Adrenal gland (tissue), 19 donors: ENCODE measurements around the gene MTOR. TPM values are rescaled to one million over a fixed set of nuclear protein-coding genes. Genes with fewer than 3 reads are reported as not detected.
A peak's percentile ranks its signal among the peaks of the same experiment; 100 is the strongest.

Experiments used
- DNase-seq, 7 donors: peaks; one replicate each; pipeline ENCODE4 v3.0.0-alpha.2; 2019 to 2020
- H3K27ac ChIP-seq, 5 donors: fragments of 200-600 bp; sonication (generic) in 4 of 5; 1 replicate in 3 of 5; 2 replicates in 2 of 5; pipeline versions ENCODE4 v1.5.1 to v1.8.0; 2016 to 2020; ENCODE audit warnings: mild to moderate bottlenecking in 1 of 5
- H3K27me3 ChIP-seq: fragments of 200-600 bp; 2 replicates; pipeline ENCODE4 v1.8.0; 2021
- H3K36me3 ChIP-seq, 2 donors: fragments of 200-600 bp; replicated peaks in 1 of 2; 1 replicate in 1 of 2; 2 replicates in 1 of 2; pipeline versions ENCODE4 v1.5.1 to v1.8.0; 2018 to 2022
- H3K4me1 ChIP-seq, 2 donors: fragments of 200-600 bp; replicated peaks in 1 of 2; 1 replicate in 1 of 2; 2 replicates in 1 of 2; pipeline versions ENCODE4 v1.5.1 to v1.8.0; 2018 to 2021
- H3K4me3 ChIP-seq, 4 donors: fragments of 200-600 bp; sonication (generic) in 3 of 4; one replicate each; pipeline ENCODE4 v1.5.1; 2016 to 2018
- H3K9me3 ChIP-seq, 3 donors: fragments of 200-600 bp; sonication (generic) in 1 of 3; replicated peaks in 1 of 3; 1 replicate in 2 of 3; 2 replicates in 1 of 3; pipeline versions ENCODE4 v1.5.1 to v1.8.0; 2016 to 2021
- POLR2A ChIP-seq, 2 donors: fragments of 450-650 bp; IDR thresholded peaks; one replicate each; pipeline ENCODE4 v1.6.1; 2017; ENCODE audit warnings: antibody characterized with exemption in 2 of 2, mild to moderate bottlenecking in 2 of 2, moderate library complexity in 1 of 2
- WGBS, 4 donors: extraction: QIAGEN DNeasy Blood & Tissue Kit in 2 of 4; methylation state at CpG; one replicate each; pipeline versions ENCODE4 v1.1.5 to v1.1.7; 2013 to 2017; 5-methylcytosine and 5-hydroxymethylcytosine counted together
- intact Hi-C, 2 donors: fragments of 100-400 bp; cut with DNase I; formaldehyde crosslinking; loops; one replicate each; pipeline versions ENCODE4 v1.14.1 to v1.15.0; 2022 to 2023
- long read RNA-seq, 10 donors: library from polyadenylated mRNA in 3 of 10; unstranded in 2 of 10; stranded (forward) in 1 of 10; transcript quantifications; one replicate each; pipeline ENCODE4 v2.0.0 and lab custom pipeline, GENCODE V29; 2021 to 2026
- polyA plus RNA-seq, 3 donors: library from polyadenylated mRNA; stranded (reverse); fragments of 200-250 nt in 2 of 3; fragments of 350-450 nt in 1 of 3; fragmentation: Illumina TruSeq in 1 of 3; extraction: RNeasy Lipid Tissue Mini Kit (QIAGEN cat#74804) in 1 of 3; gene quantifications; one replicate each; pipeline ENCODE4 v1.2.3, GENCODE V29; 2013 to 2014
- total RNA-seq, 9 donors: library from RNA; depleted of rRNA in 4 of 9; stranded (reverse); fragments of >200 nt in 4 of 9; fragments of 120-200 nt in 1 of 9; fragmentation: NEBNext Ultra II Directional in 1 of 9; extraction: Animal tissue kit (Norgen Biotek cat#: 25700) in 1 of 9; gene quantifications; one replicate each; pipeline versions ENCODE4 v1.1.0 to v1.2.4, GENCODE V29; 2013 to 2023
- TF ChIP-seq, protein P1 (sequence below), 6 experiments: fragments of 450-650 bp in 4 of 6; fragments of 200-600 bp in 2 of 6; sonication (generic) in 1 of 6; IDR thresholded peaks; 1 replicate in 5 of 6; 2 replicates in 1 of 6; pipeline versions ENCODE4 v1.5.1 to v1.8.0; 2016 to 2021; ENCODE audit warnings: antibody characterized with exemption in 6 of 6, mild to moderate bottlenecking in 2 of 6, moderate library complexity in 1 of 6
- donor health status: healthy with polysubstance abuse.
- donor health status: Bipolar disorder and iron deficiency.
- donor health status: DM: yes; HTN: yes; CAD: no.
- donor health status: DM: no; HTN: no; CAD: no.
- donor health status: DM: no; HTN: no; CAD: no.
- donor health status: DM: yes; HTN: yes; CAD: no.

The MTOR gene
- total RNA-seq, result 10 to 100 TPM; 27.6 to 45.3 (median 36.8) TPM
- 10 to 100 TPM; 21.4 to 28.8 (median 28.2) TPM for polyA plus RNA-seq
- long read RNA-seq, donor 1, result 0 reads
- long read RNA-seq, donor 2, partial matches to known transcripts, result 22 of 22 reads
- long read RNA-seq, donor 2, other reads (novel, unspliced or antisense), result 0 of 22 reads
- long read RNA-seq, donor 3, full-length matches to known transcripts, result 2 of 7 reads
- long read RNA-seq, donor 3, partial matches to known transcripts, result 5 of 7 reads
- long read RNA-seq, donor 3, other reads (novel, unspliced or antisense), result 0 of 7 reads
- long read RNA-seq, donor 4, partial matches to known transcripts, result 1 of 2 reads
- long read RNA-seq, donor 4, other reads (novel, unspliced or antisense), result 1 of 2 reads
- long read RNA-seq, donor 5, full-length matches to known transcripts, result 4 of 16 reads
- long read RNA-seq, donor 5, partial matches to known transcripts, result 7 of 16 reads
- long read RNA-seq, donor 5, other reads (novel, unspliced or antisense), result 5 of 16 reads
- long read RNA-seq, donor 6, partial matches to known transcripts, result 2 of 3 reads
- long read RNA-seq, donor 6, other reads (novel, unspliced or antisense), result 1 of 3 reads
- long read RNA-seq, donor 7, result 0 reads
- long read RNA-seq, donor 8, result 0 reads
- long read RNA-seq, donor 9, full-length matches to known transcripts, result 1 of 1 reads
- long read RNA-seq, donor 9, partial matches to known transcripts, result 0 of 1 reads
- long read RNA-seq, donor 9, other reads (novel, unspliced or antisense), result 0 of 1 reads
- long read RNA-seq, donor 10, partial matches to known transcripts, result 13 of 13 reads
- long read RNA-seq, donor 10, other reads (novel, unspliced or antisense), result 0 of 13 reads

DNA sequence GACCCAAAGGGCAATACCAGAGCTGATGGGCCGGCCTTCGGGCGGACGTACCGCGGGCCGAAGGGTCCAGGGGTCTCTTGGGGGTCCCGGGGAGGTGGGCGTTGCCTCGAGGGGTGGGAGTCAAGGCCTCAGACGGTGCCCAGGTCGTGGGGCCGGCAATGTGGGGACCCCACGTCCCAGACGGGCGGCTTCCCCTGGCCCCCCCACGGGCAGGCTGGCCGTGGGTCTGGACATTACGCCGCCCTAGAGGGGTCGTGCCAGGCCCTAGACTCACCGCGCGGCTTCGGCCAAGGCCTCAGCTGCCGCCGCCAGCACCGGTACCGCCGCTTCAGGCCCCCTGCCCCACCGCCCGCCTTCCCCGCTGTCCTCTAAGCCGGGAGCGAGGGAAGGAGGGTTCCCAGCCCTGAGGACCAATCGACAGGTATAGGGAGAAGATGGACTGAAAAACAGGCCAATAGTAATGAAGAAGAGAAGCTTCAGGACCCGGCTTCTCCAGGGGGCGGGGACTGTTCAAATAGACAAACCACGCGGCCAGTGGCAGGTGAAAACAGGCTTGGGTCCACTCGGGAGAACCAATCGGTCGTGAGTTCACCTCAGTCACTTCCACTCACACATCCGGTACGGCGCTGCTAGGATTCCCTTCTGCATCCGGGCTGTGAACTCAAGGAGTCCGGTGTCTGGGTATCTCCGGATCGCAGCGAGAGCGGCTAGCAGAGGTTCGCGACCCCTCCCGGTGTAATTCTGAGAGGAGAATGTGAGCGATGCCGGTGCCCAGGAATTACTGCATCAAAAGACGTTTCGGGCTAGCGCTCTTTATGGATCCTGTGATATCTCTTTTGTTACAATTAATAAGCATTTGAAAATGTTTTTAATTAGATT lies at the start of gene MTOR:
TSS of gene MTOR (minus strand) at position 381 of the 879 bp plus-strand sequence. CDS start 3,142 bp downstream, outside the sequence.
- Histone ChIP-seq H3K9me3 (no peaks in the 10 kb centered on the region), H3K36me3 (peaks cover 0 to 18% of the 10 kb centered on the region in 2 donors), H3K4me3 (peak within 1 kb of the TSS; percentile 81 to 96 (median 90)), H3K4me1 (peaks cover 10 to 14% of the 10 kb centered on the region in 2 donors), H3K27ac (peak within 1 kb of the TSS in 3 of 5 donors; percentile 60 to 87 (median 63)), H3K27me3 (no peaks in the 10 kb centered on the region)
- DNase-seq, result peak; percentile 98 to 100 (median 99)
- intact Hi-C loops, result no loop called here
- WGBS, 4 donors, result 0 to 1% (median 0%) methylated on average over 11 to 60 of the region's 60 CpGs
- TF ChIP-seq, protein P1, sequence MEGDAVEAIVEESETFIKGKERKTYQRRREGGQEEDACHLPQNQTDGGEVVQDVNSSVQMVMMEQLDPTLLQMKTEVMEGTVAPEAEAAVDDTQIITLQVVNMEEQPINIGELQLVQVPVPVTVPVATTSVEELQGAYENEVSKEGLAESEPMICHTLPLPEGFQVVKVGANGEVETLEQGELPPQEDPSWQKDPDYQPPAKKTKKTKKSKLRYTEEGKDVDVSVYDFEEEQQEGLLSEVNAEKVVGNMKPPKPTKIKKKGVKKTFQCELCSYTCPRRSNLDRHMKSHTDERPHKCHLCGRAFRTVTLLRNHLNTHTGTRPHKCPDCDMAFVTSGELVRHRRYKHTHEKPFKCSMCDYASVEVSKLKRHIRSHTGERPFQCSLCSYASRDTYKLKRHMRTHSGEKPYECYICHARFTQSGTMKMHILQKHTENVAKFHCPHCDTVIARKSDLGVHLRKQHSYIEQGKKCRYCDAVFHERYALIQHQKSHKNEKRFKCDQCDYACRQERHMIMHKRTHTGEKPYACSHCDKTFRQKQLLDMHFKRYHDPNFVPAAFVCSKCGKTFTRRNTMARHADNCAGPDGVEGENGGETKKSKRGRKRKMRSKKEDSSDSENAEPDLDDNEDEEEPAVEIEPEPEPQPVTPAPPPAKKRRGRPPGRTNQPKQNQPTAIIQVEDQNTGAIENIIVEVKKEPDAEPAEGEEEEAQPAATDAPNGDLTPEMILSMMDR (IDR thresholded peaks at IDR 0.05), result peak in 3 of 6 experiments; percentile 14 to 29 (median 24)
- TF ChIP-seq POLR2A (IDR thresholded peaks at IDR 0.05), result peak; percentile 36 to 62

DNA sequence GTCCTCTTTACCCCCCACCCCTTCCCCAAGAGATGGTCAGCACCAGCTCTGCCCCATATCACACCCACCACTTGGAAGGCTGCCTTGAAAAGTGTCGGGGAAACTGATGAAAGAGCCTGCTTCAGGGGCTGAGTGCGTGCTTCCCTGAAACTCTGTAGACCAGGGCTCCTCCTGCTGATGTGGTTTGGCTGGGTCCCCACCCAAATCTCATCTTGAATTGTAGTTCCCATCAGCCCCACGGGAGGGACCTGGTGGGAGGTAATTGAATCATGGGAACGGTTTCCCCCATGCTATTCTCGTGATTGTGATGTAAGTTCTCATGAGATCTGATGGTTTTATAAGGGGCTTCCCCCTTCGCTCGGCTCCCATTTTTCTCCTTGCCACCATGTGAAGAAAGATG lies 47.0 kb upstream of the MTOR start:
- intact Hi-C loops, result no loop called here
- Histone ChIP-seq H3K27me3 (no peaks in the 10 kb centered on the region), H3K9me3 (no peaks in the 10 kb centered on the region), H3K36me3 (no peaks in the 10 kb centered on the region), H3K27ac (no peak overlapping the region), H3K4me3 (no peak overlapping the region), H3K4me1 (no peaks in the 10 kb centered on the region)
- no peak for TF ChIP-seq POLR2A (IDR thresholded peaks at IDR 0.05)
- TF ChIP-seq, protein P1 (IDR thresholded peaks at IDR 0.05), result no peak
- DNase-seq, result no peak
- WGBS, 4 donors, result 91 to 95% (median 94%) methylated on average over 7 of the region's 7 CpGs

DNA sequence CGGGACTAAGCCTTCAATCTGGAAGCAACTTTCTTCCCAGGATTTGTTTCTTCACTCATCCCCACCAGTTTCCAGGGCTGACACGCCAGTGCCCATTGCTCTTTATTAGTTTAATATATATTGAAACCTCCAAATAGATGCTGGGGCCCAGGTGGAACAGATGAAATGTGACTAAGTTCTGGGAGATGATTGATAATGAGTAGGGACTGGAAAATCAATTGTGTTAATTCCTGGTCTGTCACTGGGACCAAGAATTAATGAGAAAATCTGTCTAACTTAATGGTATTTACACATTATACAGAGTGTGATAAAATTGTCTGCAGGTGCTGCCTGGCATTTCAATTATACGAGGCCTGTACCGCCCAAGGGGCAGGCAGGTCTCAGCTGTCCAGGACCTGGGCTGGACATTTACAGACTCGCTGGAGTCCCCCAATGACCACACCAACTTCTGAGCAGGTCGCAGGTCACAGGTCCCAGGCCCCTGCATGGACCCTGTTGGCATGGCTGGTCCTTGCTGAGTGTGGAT lies 46.4 kb upstream of the MTOR start:
- no peak for TF ChIP-seq POLR2A (IDR thresholded peaks at IDR 0.05)
- TF ChIP-seq, protein P1 (IDR thresholded peaks at IDR 0.05), result no peak
- 89 to 95% (median 91%) methylated on average over 5 to 6 of the region's 6 CpGs for WGBS, 4 donors
- no peaks in the 10 kb centered on the region for H3K27me3 ChIP-seq
- H3K4me3 ChIP-seq, result no peak overlapping the region
- intact Hi-C loops, result no loop called here
- H3K36me3 ChIP-seq, result no peaks in the 10 kb centered on the region
- H3K9me3 ChIP-seq, result no peaks in the 10 kb centered on the region
- no peak for DNase-seq
- no peaks in the 10 kb centered on the region for H3K4me1 ChIP-seq
- no peak overlapping the region for H3K27ac ChIP-seq
